ENCODE measurements around the gene PTH1R. TPM values are rescaled to one million over a fixed set of nuclear protein-coding genes. Genes with fewer than 3 reads are reported as not detected.
A peak's percentile ranks its signal among the peaks of the same experiment; 100 is the strongest.

The PTH1R gene
- total RNA-seq, 1 donor from 2014 or later: 15.4 TPM

- DNase-seq (ENCODE audit: extremely low spot score, unreplicated experiment): no peak
- H3K4me3 Mint-ChIP-seq (ENCODE audit: unreplicated experiment): no peak overlapping the region
- peaks cover 30% of the 10 kb centered on the region for H3K27me3 Mint-ChIP-seq (ENCODE audit: unreplicated experiment)
- peaks cover 2% of the 10 kb centered on the region for H3K4me1 Mint-ChIP-seq (ENCODE audit: unreplicated experiment)
- H3K27ac Mint-ChIP-seq (ENCODE audit: unreplicated experiment): no peak overlapping the region
- no peaks in the 10 kb centered on the region for H3K9me3 Mint-ChIP-seq (ENCODE audit: unreplicated experiment)
- no peaks in the 10 kb centered on the region for H3K36me3 Mint-ChIP-seq (ENCODE audit: unreplicated experiment)
- TF ChIP-seq CTCF (IDR thresholded peaks at IDR 0.05): no peak
Observed at GRCh38 chr3:46858456-46858855, 19.1 kb upstream of the PTH1R start.

GRCh38 chr3:46859001-46859710 is 18.4 kb upstream of the PTH1R start:
- no peak overlapping the region for H3K27ac Mint-ChIP-seq (ENCODE audit: unreplicated experiment)
- no peak overlapping the region for H3K4me3 Mint-ChIP-seq (ENCODE audit: unreplicated experiment)
- no peaks in the 10 kb centered on the region for H3K36me3 Mint-ChIP-seq (ENCODE audit: unreplicated experiment)
- no peaks in the 10 kb centered on the region for H3K9me3 Mint-ChIP-seq (ENCODE audit: unreplicated experiment)
- H3K27me3 Mint-ChIP-seq (ENCODE audit: unreplicated experiment): peaks cover 30% of the 10 kb centered on the region
- TF ChIP-seq CTCF (IDR thresholded peaks at IDR 0.05): no peak
- H3K4me1 Mint-ChIP-seq (ENCODE audit: unreplicated experiment): peaks cover 2% of the 10 kb centered on the region
- DNase-seq (ENCODE audit: extremely low spot score, unreplicated experiment): no peak

GRCh38 chr3:46860017-46860809 is 17.3 kb upstream of the PTH1R start:
- peak; percentile 35 for TF ChIP-seq CTCF (IDR thresholded peaks at IDR 0.05)
- Mint-ChIP-seq H3K4me1 (ENCODE audit: unreplicated experiment) (peaks cover 4% of the 10 kb centered on the region), H3K4me3 (ENCODE audit: unreplicated experiment) (no peak overlapping the region), H3K36me3 (ENCODE audit: unreplicated experiment) (no peaks in the 10 kb centered on the region), H3K27ac (ENCODE audit: unreplicated experiment) (no peak overlapping the region), H3K27me3 (ENCODE audit: unreplicated experiment) (peaks cover 26% of the 10 kb centered on the region), H3K9me3 (ENCODE audit: unreplicated experiment) (no peaks in the 10 kb centered on the region)
- no peak for DNase-seq (ENCODE audit: extremely low spot score, unreplicated experiment)

- Mint-ChIP-seq H3K4me3 (ENCODE audit: unreplicated experiment) (no peak overlapping the region), H3K27ac (ENCODE audit: unreplicated experiment) (no peak overlapping the region), H3K36me3 (ENCODE audit: unreplicated experiment) (no peaks in the 10 kb centered on the region), H3K4me1 (ENCODE audit: unreplicated experiment) (peaks cover 4% of the 10 kb centered on the region), H3K9me3 (ENCODE audit: unreplicated experiment) (no peaks in the 10 kb centered on the region), H3K27me3 (ENCODE audit: unreplicated experiment) (peaks cover 26% of the 10 kb centered on the region)
- TF ChIP-seq CTCF (IDR thresholded peaks at IDR 0.05): no peak
- no peak for DNase-seq (ENCODE audit: extremely low spot score, unreplicated experiment)
Observed at GRCh38 chr3:46860810-46861604, 16.5 kb upstream of the PTH1R start.

Data from osteocyte (in vitro differentiated cells).